GM12878 (cell line): Measurements from ENCODE around the gene ERMN. TPM values are rescaled to one million over a fixed set of nuclear protein-coding genes. Genes with fewer than 3 reads are reported as not detected.

Experiments
- CREM ChIP-seq: IDR thresholded peaks from 2 replicates; pipeline ENCODE4 v1.6.1; 2014; ENCODE audit warnings: antibody characterized with exemption, low read depth
- E2F4 ChIP-seq: IDR thresholded peaks from 2 replicates; pipeline ENCODE4 v1.6.1; 2012; ENCODE audit warnings: low read depth, low read length, improper control_type of control experiment
- GABPA ChIP-seq: IDR thresholded peaks from 2 replicates; pipeline ENCODE4 v1.6.1; 2014; ENCODE audit warnings: antibody characterized with exemption, low read depth, mild to moderate bottlenecking, inconsistent platforms
- HDGF ChIP-seq: fragments of 450-650 bp; IDR thresholded peaks from 2 replicates; pipeline ENCODE4 v1.6.1; 2016; ENCODE audit warnings: antibody characterized with exemption
- IKZF1 ChIP-seq: fragments of 450-650 bp; conservative IDR thresholded peaks from 2 replicates; pipeline ENCODE4 v1.6.1; 2017; ENCODE audit warnings: antibody characterized with exemption, mild to moderate bottlenecking
- IKZF2 ChIP-seq, 2 experiments: fragments of 450-650 bp; IDR thresholded peaks; 2 replicates each; pipeline ENCODE4 v1.6.1; 2017; ENCODE audit warnings: mild to moderate bottlenecking in 2 of 2, moderate library complexity in 2 of 2
- IRF4 ChIP-seq: IDR thresholded peaks from 2 replicates; pipeline ENCODE4 v1.6.1; 2011; ENCODE audit warnings: low read depth, low read length
- IRF5 ChIP-seq: fragments of 450-650 bp; IDR thresholded peaks from 2 replicates; pipeline ENCODE4 v1.6.1; 2017; ENCODE audit warnings: borderline replicate concordance
- KAT2A ChIP-seq: conservative IDR thresholded peaks from 2 replicates; pipeline ENCODE4 v1.6.1; 2011; ENCODE audit warnings: low read depth, low read length; ENCODE audit not compliant: control insufficient read depth
- KDM1A ChIP-seq: fragments of 200-600 bp; sonication (generic); IDR thresholded peaks from 2 replicates; pipeline ENCODE4 v1.6.1; 2016; ENCODE audit warnings: borderline replicate concordance
- MEF2A ChIP-seq: IDR thresholded peaks from 2 replicates; pipeline ENCODE4 v1.6.1; 2011; ENCODE audit warnings: low read depth, mild to moderate bottlenecking, low read length, moderate library complexity; ENCODE audit not compliant: insufficient read depth
- NR2F1 ChIP-seq: fragments of 450-650 bp; conservative IDR thresholded peaks from 2 replicates; pipeline ENCODE4 v1.6.1; 2017; ENCODE audit warnings: mild to moderate bottlenecking
- RAD21 ChIP-seq: IDR thresholded peaks from 2 replicates; pipeline ENCODE4 v1.6.1; 2011; ENCODE audit warnings: mild to moderate bottlenecking, low read depth, low read length, moderate library complexity; ENCODE audit not compliant: insufficient read depth
- RB1 ChIP-seq: fragments of 450-650 bp; formaldehyde crosslinking; IDR thresholded peaks from 2 replicates; pipeline ENCODE4 v1.6.1; 2017; ENCODE audit warnings: mild to moderate bottlenecking, borderline replicate concordance
- SMARCA5 ChIP-seq: fragments of 450-650 bp; IDR thresholded peaks from 2 replicates; pipeline ENCODE4 v1.6.1; 2017; ENCODE audit warnings: mild to moderate bottlenecking
- ZNF384 ChIP-seq: IDR thresholded peaks from 2 replicates; pipeline ENCODE4 v1.6.1; 2012; ENCODE audit warnings: low read depth, mild to moderate bottlenecking, low read length, improper control_type of control experiment, borderline replicate concordance
- polyA plus RNA-seq, 11 experiments: library from polyadenylated mRNA; depleted of rRNA in 4 of 11; unstranded in 6 of 11; stranded (reverse) in 5 of 11; fragments of >200 nt; fragmentation: Nextera tagmentation in 4 of 11; fragmentation: Illumina TruSeq in 1 of 11; extraction: Ambion mirVana in 4 of 11; extraction: Trizol in 1 of 11; gene quantifications; 1 replicate in 1 of 11; 2 replicates in 10 of 11; pipeline versions ENCODE4 v1.2.1 to v1.2.3, GENCODE V29; 2011 to 2016; ENCODE audit warnings: inconsistent platforms in 2 of 11, missing spikeins in 2 of 11, low read depth in 1 of 11
- total RNA-seq, 4 experiments: library from RNA; depleted of rRNA in 3 of 4; stranded (reverse); fragments of >200 nt in 3 of 4; fragmentation: Illumina TruSeq in 1 of 4; extraction: Trizol in 1 of 4; gene quantifications; 2 replicates each; pipeline versions ENCODE4 v1.2.1 to v1.2.3, GENCODE V29; 2013 to 2021
- TF ChIP-seq, protein P1 (sequence below): fragments of 450-650 bp; IDR thresholded peaks from 2 replicates; pipeline ENCODE4 v1.6.1; 2016; ENCODE audit warnings: mild to moderate bottlenecking

ERMN gene
- total and polyA plus RNA-seq, 10 of the 15 experiments (the other 5 are each of a cell fraction or from before 2014, with no cell fraction given): 0.26 to 5.3 (median 1.5) TPM

GRCh38 chr2:157363612-157364101 lies 38.0 kb upstream of the ERMN start (continued):
- TF ChIP-seq RAD21 (no peak), KAT2A (no peak), SMARCA5 (no peak), KDM1A (no peak), ZNF384 (no peak; the same call in 1 of the 2 replicates), IKZF1 (no peak), E2F4 (no peak), GABPA (no peak), NR2F1 (no peak; the same call in 1 of the 2 replicates), MEF2A (peak; percentile 76), IRF4 (no peak), RB1 (no peak), IKZF2 (IDR thresholded peaks at IDR 0.05) (peak; percentile 8 to 41; a peak in 2 of 4 replicates), HDGF (no peak), IRF5 (no peak), CREM (no peak)
- TF ChIP-seq, protein P1, sequence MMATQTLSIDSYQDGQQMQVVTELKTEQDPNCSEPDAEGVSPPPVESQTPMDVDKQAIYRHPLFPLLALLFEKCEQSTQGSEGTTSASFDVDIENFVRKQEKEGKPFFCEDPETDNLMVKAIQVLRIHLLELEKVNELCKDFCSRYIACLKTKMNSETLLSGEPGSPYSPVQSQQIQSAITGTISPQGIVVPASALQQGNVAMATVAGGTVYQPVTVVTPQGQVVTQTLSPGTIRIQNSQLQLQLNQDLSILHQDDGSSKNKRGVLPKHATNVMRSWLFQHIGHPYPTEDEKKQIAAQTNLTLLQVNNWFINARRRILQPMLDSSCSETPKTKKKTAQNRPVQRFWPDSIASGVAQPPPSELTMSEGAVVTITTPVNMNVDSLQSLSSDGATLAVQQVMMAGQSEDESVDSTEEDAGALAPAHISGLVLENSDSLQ: no peak
- TF ChIP-seq, all 136 proteins: peak for 12
